HG03103 (cell line): ENCODE results near the gene FOXO6.

ENCODE experiments used
- ATAC-seq: cut with Tn5 transposase; IDR thresholded peaks from one replicate; pipeline ENCODE4 v1.9.1; 2021; ENCODE audit warnings: low read depth; ENCODE audit not compliant: unreplicated experiment

FOXO6 gene

GRCh38 chr1:41349361-41350054, 11.7 kb upstream of the FOXO6 start:
- no peak for ATAC-seq

GRCh38 chr1:41350055-41350378, 11.2 kb upstream of the FOXO6 start:
- ATAC-seq, result no peak

GRCh38 chr1:41351262-41352151, 9.7 kb upstream of the FOXO6 start:
- no peak for ATAC-seq

DNA sequence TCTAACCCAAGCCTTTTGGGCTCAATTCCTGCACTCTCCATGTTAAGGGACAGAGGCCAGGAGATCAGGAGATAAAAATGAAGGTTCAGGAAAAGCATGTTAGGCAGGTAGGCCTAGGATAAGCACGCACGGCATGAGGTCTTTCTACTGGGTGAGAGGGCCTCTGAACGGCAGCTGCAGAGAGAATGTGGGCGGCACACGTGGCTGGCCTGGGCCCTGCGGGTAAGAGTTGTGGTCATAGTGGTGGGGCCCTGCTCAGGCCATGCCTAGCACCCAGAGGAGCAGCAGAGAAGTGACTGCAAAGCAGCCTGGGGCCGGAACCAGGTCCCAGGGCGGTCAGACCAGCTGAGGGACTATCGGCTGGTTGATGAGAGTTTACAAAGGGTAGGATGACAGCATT, 7.5 kb upstream of the FOXO6 start:
- no peak for ATAC-seq

GRCh38 chr1:41354956-41355355, 6.3 kb upstream of the FOXO6 start:
- no peak for ATAC-seq

- no peak for ATAC-seq
Observed at GRCh38 chr1:41355356-41355755, 5.9 kb upstream of the FOXO6 start.

GRCh38 chr1:41355761-41356160, 5.5 kb upstream of the FOXO6 start:
- no peak for ATAC-seq

DNA sequence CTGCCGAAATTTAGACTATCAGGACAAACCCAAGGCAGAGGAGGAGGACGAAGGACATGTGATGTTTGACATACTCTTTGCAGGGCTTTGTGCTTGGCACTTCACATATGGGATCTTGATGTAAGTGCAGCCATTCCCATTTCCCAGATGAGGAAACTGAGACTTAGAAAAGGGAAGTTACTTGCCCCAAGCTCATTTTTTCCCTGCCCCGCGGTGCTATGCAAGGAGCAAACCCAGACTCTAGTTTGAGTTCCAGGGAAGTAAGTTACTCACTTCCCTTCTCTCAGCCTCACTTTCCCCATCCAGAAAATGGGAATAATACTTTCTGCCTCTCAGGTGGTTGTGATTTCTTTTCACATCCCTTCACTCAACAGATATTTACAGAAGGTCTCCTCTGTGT, 4.5 kb upstream of the FOXO6 start:
- ATAC-seq, result no peak

DNA sequence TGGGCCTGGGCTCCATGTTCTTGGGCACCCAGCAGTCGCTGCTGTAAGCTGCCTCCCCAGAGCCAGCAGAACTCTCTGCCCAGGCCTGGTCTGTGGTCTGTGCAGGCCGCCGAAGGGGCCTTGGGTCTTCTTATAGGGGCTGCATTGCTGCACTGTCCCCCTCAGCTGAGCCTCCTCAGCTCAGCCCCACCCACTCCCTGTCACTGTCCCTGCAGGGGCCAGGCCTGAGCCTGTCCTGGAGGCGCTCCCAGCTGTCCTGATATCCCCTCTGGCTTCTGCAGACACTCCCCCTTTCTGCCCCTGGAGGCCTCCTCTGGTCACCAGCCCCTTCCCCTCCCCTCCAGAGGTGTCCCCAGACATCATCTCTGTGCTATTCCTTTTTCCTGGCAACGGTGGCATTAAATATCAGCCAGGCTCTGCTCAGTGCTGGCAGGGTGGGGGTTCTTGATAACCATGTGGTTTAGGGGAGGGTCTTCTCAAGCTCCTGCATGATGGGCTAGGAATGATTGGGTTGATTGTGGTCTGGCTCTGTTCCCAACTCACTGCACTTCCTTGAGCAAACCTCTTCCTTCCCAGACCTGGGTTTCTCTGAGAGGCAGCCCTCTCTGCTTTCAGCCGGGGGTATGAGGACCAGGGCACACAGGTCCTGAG, 3.7 kb upstream of the FOXO6 start:
- ATAC-seq, result no peak

DNA sequence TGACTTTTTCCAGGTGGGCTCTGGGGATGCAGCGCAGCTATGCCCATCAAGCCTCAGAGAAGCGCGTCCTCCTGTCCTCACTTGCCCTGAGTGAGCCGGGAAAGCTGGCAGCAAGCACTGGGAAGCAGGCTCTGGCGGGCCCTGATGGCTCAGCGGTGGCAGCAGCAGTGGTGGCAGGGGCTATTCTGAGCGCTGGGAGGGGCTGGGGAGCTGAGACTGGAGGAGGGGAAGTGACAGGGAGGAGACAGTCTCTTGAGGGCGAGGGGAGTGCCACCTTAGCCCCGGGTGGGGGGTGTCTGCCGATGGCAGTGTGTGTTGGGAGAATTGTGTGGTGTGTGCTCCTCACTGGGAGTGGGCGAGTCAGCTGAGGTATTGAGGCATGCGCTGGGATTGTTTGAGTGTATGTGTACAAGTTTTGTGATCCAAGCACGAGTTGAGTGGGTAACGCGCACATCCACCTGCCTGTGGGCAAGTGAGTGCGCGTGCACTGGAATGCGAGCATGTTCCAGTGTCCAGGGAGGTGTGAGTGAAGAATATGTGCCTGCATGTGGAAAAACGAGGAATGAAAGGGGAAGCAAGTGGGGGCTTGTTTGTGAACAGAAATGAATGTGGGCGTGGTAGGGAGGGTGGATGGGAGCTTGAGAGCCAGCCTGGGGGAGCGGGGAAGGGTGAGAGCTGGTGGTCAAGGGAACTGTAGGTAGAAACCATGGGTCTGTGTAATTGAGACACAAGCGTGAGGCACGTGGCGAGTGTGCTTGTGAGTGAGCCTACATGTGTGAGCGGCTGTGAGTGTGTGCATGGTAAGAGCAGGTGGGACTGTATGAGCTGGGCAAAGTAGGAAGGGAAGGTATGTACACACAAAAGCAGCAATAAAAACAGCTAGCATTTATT, 2.9 kb upstream of the FOXO6 start:
- ATAC-seq, result no peak

DNA sequence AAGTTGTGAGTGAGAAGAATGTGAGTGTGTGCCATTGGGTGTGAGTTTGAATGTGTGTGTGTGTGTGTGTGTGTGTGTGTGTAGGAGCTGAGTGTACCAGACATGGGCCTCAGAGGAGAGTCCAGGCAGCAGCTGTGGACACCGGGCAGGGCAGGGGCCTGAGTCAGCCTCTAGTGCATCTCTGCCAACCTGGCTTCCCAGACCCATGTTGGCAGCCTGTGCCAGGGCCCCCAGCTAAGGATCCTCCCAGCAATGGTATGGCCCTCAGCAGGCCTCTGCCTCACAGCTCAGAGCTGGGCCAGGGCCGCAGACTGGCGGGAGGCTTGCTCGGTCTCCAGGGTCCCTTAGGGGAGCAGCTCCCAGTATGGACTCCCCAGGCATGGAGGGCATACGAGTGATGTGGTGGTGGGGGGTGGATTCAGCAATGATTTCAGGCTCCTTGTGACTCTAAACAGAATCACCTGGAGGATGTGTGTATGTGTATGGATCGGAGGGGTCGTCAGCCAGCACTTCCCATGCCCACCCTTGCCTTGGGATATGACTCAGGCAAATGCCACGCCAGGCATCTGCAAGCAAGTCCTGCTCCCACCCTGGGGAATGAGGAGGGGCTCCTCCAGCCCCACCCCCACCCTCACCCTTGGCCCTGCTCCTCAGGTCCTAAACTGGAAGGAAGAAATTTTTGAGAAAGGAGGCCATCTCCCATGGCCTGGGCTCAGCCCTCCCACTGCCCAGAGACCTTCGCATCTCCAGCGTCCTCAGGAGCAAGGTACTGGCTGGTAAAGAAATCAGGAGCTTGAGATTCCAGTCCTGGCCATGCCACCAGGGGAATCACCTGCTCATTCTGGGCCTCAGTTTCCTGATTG, 1.8 kb upstream of the FOXO6 start:
- ATAC-seq, result no peak

DNA sequence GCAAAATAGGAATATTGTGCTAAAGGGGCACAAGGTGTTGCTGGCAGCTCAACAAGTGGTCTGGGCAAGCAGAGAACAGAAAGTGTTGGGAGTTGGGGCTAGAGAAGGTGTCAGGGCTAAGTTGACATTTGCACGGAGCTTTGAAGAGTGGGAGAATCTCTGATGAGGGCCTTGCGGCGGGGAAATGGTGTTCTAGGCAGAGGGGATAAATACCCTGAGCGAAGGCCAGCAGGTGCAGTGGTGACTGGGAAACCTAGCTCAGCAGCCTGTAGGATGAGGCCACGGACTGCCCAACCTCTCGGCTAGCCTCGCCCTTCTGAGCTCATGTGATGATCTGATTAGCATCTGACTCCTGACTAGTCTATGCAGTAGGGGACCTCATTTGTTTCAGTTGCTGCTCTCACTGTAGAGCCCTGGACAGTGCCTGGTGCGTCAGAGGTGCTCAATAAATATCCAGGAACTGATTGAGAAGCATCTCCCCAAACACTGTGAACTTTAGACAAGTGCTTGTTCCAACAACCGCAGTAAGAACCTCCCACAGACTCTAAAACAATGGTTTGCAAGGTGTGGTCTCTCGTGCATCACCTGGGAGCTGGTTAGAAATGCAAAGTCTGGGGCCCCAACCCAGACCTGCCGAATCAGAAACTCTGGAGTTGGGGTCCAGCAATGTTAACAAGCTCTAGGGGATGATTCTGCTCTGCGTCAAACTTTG, 1.0 kb upstream of the FOXO6 start:
- no peak for ATAC-seq

- ATAC-seq, result peak; percentile 13
Observed at GRCh38 chr1:41361495-41362356, 492 bp downstream of the FOXO6 start.

GRCh38 chr1:41362357-41362721, 1.1 kb downstream of the FOXO6 start:
- ATAC-seq, result no peak

DNA sequence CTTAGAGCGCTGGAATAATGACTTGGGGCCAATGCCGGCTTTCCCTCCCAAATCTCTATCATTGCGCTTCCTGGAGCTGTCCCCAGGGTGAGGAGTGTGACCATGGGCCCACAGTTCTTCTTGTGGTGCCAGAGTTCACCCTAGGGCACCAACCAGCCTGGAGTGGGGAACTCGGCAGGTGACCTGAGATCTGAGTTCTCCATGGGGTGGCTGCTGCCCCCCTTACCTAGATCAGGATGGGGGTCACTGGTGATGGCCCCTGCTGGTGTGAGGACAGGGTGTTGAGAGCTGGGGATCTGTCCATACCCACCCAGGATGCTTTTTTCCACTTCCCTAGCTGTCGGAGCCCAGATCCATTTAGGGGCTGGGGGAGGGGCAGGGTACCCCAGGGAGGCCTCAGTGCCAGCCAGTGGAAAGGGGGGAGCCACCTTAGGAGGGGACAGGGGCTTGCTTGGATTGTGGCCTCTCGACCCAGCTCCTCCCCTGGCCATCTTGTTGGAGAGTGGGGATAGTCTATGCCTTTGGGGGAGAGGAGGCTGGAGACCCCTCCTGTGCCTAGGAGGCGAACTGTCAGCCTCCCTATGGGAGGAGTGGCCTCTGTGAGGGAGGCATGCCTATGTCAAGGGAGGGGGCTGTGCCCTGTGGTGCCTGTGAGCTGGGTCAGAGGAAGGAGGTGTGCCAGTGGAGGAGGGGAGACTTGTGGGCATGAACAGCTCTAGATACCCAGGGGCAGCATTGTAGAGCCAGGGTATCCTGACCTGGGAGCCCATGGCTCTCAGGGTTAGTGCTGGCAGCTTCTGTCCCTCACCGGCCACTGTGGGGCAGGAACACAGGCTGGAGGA, 1.7 kb downstream of the FOXO6 start:
- no peak for ATAC-seq

GRCh38 chr1:41363591-41364320, 2.5 kb downstream of the FOXO6 start:
- no peak for ATAC-seq
